SU-DHL-6 (cell line): ENCODE measurements around the gene PCSK2.

Experiments
- H2AFZ ChIP-seq: fragments of 200-600 bp; sonication (generic); 2 replicates; pipeline ENCODE4 v1.6.1; 2014; ENCODE audit warnings: low read depth, mild to moderate bottlenecking, moderate library complexity, mixed read lengths, antibody characterized with exemption, low read length; ENCODE audit not compliant: severe bottlenecking
- H3F3A ChIP-seq: fragments of 200-600 bp; shearing (Covaris generic); 2 replicates; pipeline ENCODE4 v1.6.0; 2016; ENCODE audit warnings: antibody characterized with exemption, mild to moderate bottlenecking; ENCODE audit not compliant: insufficient read depth
- H3K27ac ChIP-seq: fragments of 200-600 bp; sonication (generic); 2 replicates; pipeline ENCODE4 v1.5.1; 2016; ENCODE audit warnings: low read depth, mild to moderate bottlenecking, low read length, moderate library complexity, mixed read lengths
- H3K27me3 ChIP-seq: fragments of 200-600 bp; sonication (generic), shearing (Covaris generic); 2 replicates; pipeline ENCODE4 v1.6.0; 2014; ENCODE audit warnings: mild to moderate bottlenecking, low read length
- H3K36me3 ChIP-seq: fragments of 200-600 bp; sonication (generic); 2 replicates; pipeline ENCODE4 v1.6.1; 2014; ENCODE audit warnings: mild to moderate bottlenecking, low read length, mixed read lengths
- H3K4me2 ChIP-seq: fragments of 300-600, 200-600 bp; shearing (Covaris generic), sonication (generic); 2 replicates; pipeline ENCODE4 v1.6.0; 2014; ENCODE audit warnings: low read length, low read depth, mild to moderate bottlenecking; ENCODE audit not compliant: poor library complexity, severe bottlenecking
- H3K4me3 ChIP-seq: fragments of 200-600 bp; sonication (generic); 2 replicates; pipeline ENCODE4 v1.5.1; 2014; ENCODE audit warnings: antibody characterized with exemption, low read length, mild to moderate bottlenecking, mixed read lengths; ENCODE audit not compliant: insufficient read depth, poor library complexity, severe bottlenecking
- H3K79me2 ChIP-seq: fragments of 200-600 bp; sonication (generic); 2 replicates; pipeline ENCODE4 v1.6.1; 2014; ENCODE audit warnings: mild to moderate bottlenecking, low read length, moderate library complexity; ENCODE audit not compliant: insufficient read depth
- H3K9ac ChIP-seq: fragments of 200-600 bp; sonication (generic); 2 replicates; pipeline ENCODE4 v1.7.0; 2014; ENCODE audit warnings: mild to moderate bottlenecking, low read length
- H3K9me2 ChIP-seq: fragments of 200-600 bp; sonication (generic); replicated peaks from 2 replicates; pipeline ENCODE4 v1.6.1; 2014; ENCODE audit warnings: low read length; ENCODE audit not compliant: insufficient read depth
- H3K9me3 ChIP-seq: fragments of 200-600 bp; sonication (generic); 2 replicates; pipeline ENCODE4 v1.6.1; 2014; ENCODE audit warnings: low read length, mixed read lengths; ENCODE audit not compliant: insufficient read depth
- H4K20me1 ChIP-seq: fragments of 200-600 bp; sonication (generic); 2 replicates; pipeline ENCODE4 v1.6.1; 2014; ENCODE audit warnings: low read depth, mild to moderate bottlenecking, antibody characterized with exemption, low read length, moderate library complexity, mixed read lengths
- CTCF ChIP-seq: fragments of 200-600 bp; sonication (generic); IDR thresholded peaks from one replicate; pipeline ENCODE4 v1.5.1; 2017; ENCODE audit warnings: antibody characterized with exemption, mild to moderate bottlenecking, low read length, moderate library complexity; ENCODE audit not compliant: insufficient read depth, poor library complexity, severe bottlenecking
- EZH2phosphoT487 ChIP-seq: fragments of 200-600 bp; sonication (generic), shearing (Covaris generic); conservative IDR thresholded peaks from 2 replicates; pipeline ENCODE4 v1.6.1; 2018; ENCODE audit warnings: mild to moderate bottlenecking, antibody characterized with exemption, low read length, moderate library complexity, mixed read lengths

Gene PCSK2

GRCh38 chr20:17520583-17520982 lies 293.7 kb downstream of the PCSK2 start:
- H3K9ac ChIP-seq = no peak overlapping the region
- TF ChIP-seq EZH2phosphoT487 = no peak
- no peak for TF ChIP-seq CTCF
- H3K36me3 ChIP-seq = no peaks in the 10 kb centered on the region
- no peak overlapping the region for H2AFZ ChIP-seq
- H3K27me3 ChIP-seq = no peaks in the 10 kb centered on the region
- H3K27ac ChIP-seq = no peak overlapping the region
- no peaks in the 10 kb centered on the region for H4K20me1 ChIP-seq
- no peaks in the 10 kb centered on the region for H3K79me2 ChIP-seq
- no peaks in the 10 kb centered on the region for H3K9me2 ChIP-seq
- no peaks in the 10 kb centered on the region for H3K9me3 ChIP-seq
- H3K4me3 ChIP-seq = no peak overlapping the region
- no peak overlapping the region for H3K4me2 ChIP-seq
- H3F3A ChIP-seq = no peaks in the 10 kb centered on the region

DNA sequence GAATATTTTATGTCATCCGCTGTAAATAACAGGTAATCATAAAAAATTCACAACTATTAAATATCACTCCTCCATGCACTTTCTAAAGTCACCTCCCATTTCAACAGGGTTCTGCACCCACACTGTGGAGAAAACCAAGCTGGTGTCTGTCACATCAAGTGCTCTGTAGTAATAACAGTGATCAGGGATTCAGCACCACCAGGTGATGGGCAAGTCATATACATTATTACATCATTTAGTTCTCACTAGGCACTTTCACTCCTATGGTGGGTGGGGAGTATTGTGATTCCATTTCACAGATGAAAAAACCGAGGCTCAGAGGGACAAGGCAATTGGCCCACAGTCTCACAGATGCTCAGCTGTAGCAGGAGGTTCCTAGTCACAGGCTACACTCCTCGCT lies 295.7 kb downstream of the PCSK2 start:
- Histone ChIP-seq H3K4me3 (no peak overlapping the region), H4K20me1 (no peaks in the 10 kb centered on the region), H3K36me3 (no peaks in the 10 kb centered on the region), H3F3A (no peaks in the 10 kb centered on the region), H3K27me3 (no peaks in the 10 kb centered on the region), H3K9me2 (no peaks in the 10 kb centered on the region), H3K27ac (no peak overlapping the region), H3K79me2 (no peaks in the 10 kb centered on the region), H2AFZ (no peak overlapping the region), H3K4me2 (no peak overlapping the region), H3K9ac (no peak overlapping the region), H3K9me3 (no peaks in the 10 kb centered on the region)
- TF ChIP-seq CTCF (no peak), EZH2phosphoT487 (no peak)

- Histone ChIP-seq H3K27me3 (no peaks in the 10 kb centered on the region), H3F3A (no peaks in the 10 kb centered on the region), H3K9me2 (no peaks in the 10 kb centered on the region), H3K36me3 (no peaks in the 10 kb centered on the region), H3K4me3 (no peak overlapping the region), H3K9me3 (no peaks in the 10 kb centered on the region), H2AFZ (no peak overlapping the region), H3K9ac (no peak overlapping the region), H3K79me2 (no peaks in the 10 kb centered on the region), H3K27ac (no peak overlapping the region), H4K20me1 (no peaks in the 10 kb centered on the region), H3K4me2 (no peak overlapping the region)
- TF ChIP-seq EZH2phosphoT487 (no peak), CTCF (no peak)
These were observed 296.5 kb downstream of the PCSK2 start for GRCh38 chr20:17523326-17523725.

GRCh38 chr20:17524560-17524959 lies 297.7 kb downstream of the PCSK2 start:
- Histone ChIP-seq H3K9ac (no peak overlapping the region), H3K4me2 (no peak overlapping the region), H3K27me3 (no peaks in the 10 kb centered on the region), H3K9me3 (no peaks in the 10 kb centered on the region), H3K27ac (no peak overlapping the region), H3F3A (no peaks in the 10 kb centered on the region), H3K9me2 (no peaks in the 10 kb centered on the region), H3K36me3 (no peaks in the 10 kb centered on the region), H2AFZ (no peak overlapping the region), H4K20me1 (no peaks in the 10 kb centered on the region), H3K79me2 (no peaks in the 10 kb centered on the region), H3K4me3 (no peak overlapping the region)
- TF ChIP-seq EZH2phosphoT487 (no peak), CTCF (no peak)
